Kidney (tissue), 14 donors: Measurements from ENCODE around the gene STEAP1B. TPM values are rescaled to one million over a fixed set of nuclear protein-coding genes. Genes with fewer than 3 reads are reported as not detected.
A peak's percentile ranks its signal among the peaks of the same experiment; 100 is the strongest.

Experiments used
- DNase-seq, 5 donors: peaks; one replicate each; pipeline ENCODE4 v3.0.0-alpha.2; 2013 to 2020
- FAIRE-seq: peaks from 2 replicates; lab custom pipeline; 2012; peaks lifted over from hg19 to GRCh38; lab: Jason Lieb, UNC
- H3K27ac ChIP-seq, 2 donors: one replicate each; pipeline ENCODE4 v1.7.0; 2013; ENCODE audit warnings: low read depth in 2 of 2, low read length in 2 of 2, inconsistent platforms in 1 of 2
- H3K27me3 ChIP-seq: one replicate; pipeline ENCODE4 v1.7.1; 2013; ENCODE audit warnings: low read length, inconsistent platforms; ENCODE audit not compliant: control insufficient read depth, insufficient read depth
- H3K36me3 ChIP-seq, 3 donors: one replicate each; pipeline versions ENCODE4 v1.7.0 to v1.7.1; 2013; ENCODE audit warnings: low read length in 3 of 3, control low read depth in 1 of 3, inconsistent platforms in 1 of 3; ENCODE audit not compliant: insufficient read depth in 3 of 3, control insufficient read depth in 2 of 3
- H3K4me1 ChIP-seq, 3 donors: one replicate each; pipeline versions ENCODE4 v1.7.0 to v1.7.1; 2013; ENCODE audit warnings: low read length in 3 of 3, inconsistent platforms in 1 of 3, low read depth in 1 of 3; ENCODE audit not compliant: control insufficient read depth in 2 of 3, insufficient read depth in 2 of 3
- H3K4me3 ChIP-seq, 3 donors: one replicate each; pipeline versions ENCODE4 v1.7.0 to v1.8.1; 2013; ENCODE audit warnings: low read length in 3 of 3, control low read depth in 1 of 3, inconsistent platforms in 1 of 3
- H3K9ac ChIP-seq, 3 donors: one replicate each; pipeline versions ENCODE4 v1.7.0 to v1.7.1; 2013; ENCODE audit warnings: low read length in 3 of 3, control low read depth in 1 of 3, inconsistent platforms in 1 of 3
- H3K9me3 ChIP-seq, 3 donors: one replicate each; pipeline versions ENCODE4 v1.7.0 to v1.7.1; 2013; ENCODE audit warnings: low read length in 3 of 3, control low read depth in 1 of 3, inconsistent platforms in 1 of 3; ENCODE audit not compliant: control insufficient read depth in 2 of 3, insufficient read depth in 1 of 3
- CTCF ChIP-seq: IDR thresholded peaks from 3 replicates; pipeline ENCODE4 v1.5.1; 2012; ENCODE audit warnings: mild to moderate bottlenecking, moderate library complexity, borderline replicate concordance; ENCODE audit not compliant: insufficient read depth; ENCODE audit errors: extremely low read depth
- intact Hi-C: fragments of 100-400 bp; cut with DNase I; formaldehyde crosslinking; loops from one replicate; pipeline ENCODE4 v1.11.1; 2022
- polyA plus RNA-seq: library from polyadenylated mRNA; stranded (reverse); fragments of 350-450 nt; fragmentation: Illumina TruSeq; extraction: RNeasy Lipid Tissue Mini Kit (QIAGEN cat#74804); gene quantifications from one replicate; pipeline ENCODE4 v1.2.3, GENCODE V29; 2014; ENCODE audit warnings: low read depth, low replicate concordance; ENCODE audit not compliant: insufficient read depth
- total RNA-seq: library from RNA; stranded (reverse); fragmentation: NEBNext Ultra II Directional; extraction: Animal tissue kit (Norgen Biotek cat#: 25700); gene quantifications from one replicate; pipeline ENCODE4 v1.2.1, GENCODE V29; 2021
- donor health status: control.
- donor health status: control.
- donor health status: control.
- donor health status: control.
- donor health status: control.
- donor health status: DM: yes; HTN: yes; CAD: no.
- donor health status: Normal renal cell carcinoma (clear cell type).

Gene STEAP1B
- total and polyA plus RNA-seq, 2 donors from 2014 or later: 0.79 TPM; not detected in 1

- intact Hi-C loops: no loop called here
- no peaks in the 10 kb centered on the region for H3K9me3 ChIP-seq
- H3K27ac ChIP-seq: no peak overlapping the region
- no peak for FAIRE-seq
- no peak for DNase-seq
- no peaks in the 10 kb centered on the region for H3K27me3 ChIP-seq
- TF ChIP-seq CTCF: no peak
- H3K36me3 ChIP-seq: no peaks in the 10 kb centered on the region
- H3K4me3 ChIP-seq: no peak overlapping the region
- H3K4me1 ChIP-seq: no peaks in the 10 kb centered on the region
- no peak overlapping the region for H3K9ac ChIP-seq
These were observed 99.7 kb downstream of the STEAP1B start for GRCh38 chr7:22400150-22400814.

- no peak overlapping the region for H3K4me3 ChIP-seq
- H3K27me3 ChIP-seq: no peaks in the 10 kb centered on the region
- H3K36me3 ChIP-seq: no peaks in the 10 kb centered on the region
- no peaks in the 10 kb centered on the region for H3K4me1 ChIP-seq
- intact Hi-C loops: no loop called here
- no peak for TF ChIP-seq CTCF
- DNase-seq: no peak
- no peaks in the 10 kb centered on the region for H3K9me3 ChIP-seq
- FAIRE-seq: no peak
- no peak overlapping the region for H3K27ac ChIP-seq
- no peak overlapping the region for H3K9ac ChIP-seq
These were observed 100.4 kb downstream of the STEAP1B start for GRCh38 chr7:22399546-22399945.

- FAIRE-seq (no peak), DNase-seq (no peak)
- Histone ChIP-seq H3K27ac (no peak overlapping the region), H3K27me3 (no peaks in the 10 kb centered on the region), H3K9ac (no peak overlapping the region), H3K9me3 (no peaks in the 10 kb centered on the region), H3K4me1 (no peaks in the 10 kb centered on the region), H3K36me3 (no peaks in the 10 kb centered on the region), H3K4me3 (no peak overlapping the region)
- intact Hi-C loops: no loop called here
- TF ChIP-seq CTCF: no peak
These were observed 100.9 kb downstream of the STEAP1B start for GRCh38 chr7:22399091-22399490.

GRCh38 chr7:22397981-22398380 is 102.0 kb downstream of the STEAP1B start:
- DNase-seq (peak in 2 of 5 donors; percentile 25 to 35), FAIRE-seq (no peak)
- intact Hi-C loops: no loop called here
- H3K36me3 ChIP-seq: no peaks in the 10 kb centered on the region
- H3K9ac ChIP-seq: no peak overlapping the region
- H3K4me3 ChIP-seq: no peak overlapping the region
- no peaks in the 10 kb centered on the region for H3K9me3 ChIP-seq
- no peak for TF ChIP-seq CTCF
- H3K27ac ChIP-seq: no peak overlapping the region
- no peaks in the 10 kb centered on the region for H3K27me3 ChIP-seq
- no peaks in the 10 kb centered on the region for H3K4me1 ChIP-seq
